MCF 10A (cell line): Measurements from ENCODE around the gene MIA. TPM values are rescaled to one million over a fixed set of nuclear protein-coding genes. Genes with fewer than 3 reads are reported as not detected.

Experiments used
- BruUV-seq: library from RNA; stranded (reverse); fragments of 400-500 nt; replicated peaks from 2 replicates; lab custom pipeline; 2021; lab: Mats Ljungman, UMichigan
- CTCF ChIA-PET: fragments of 300-600 bp; sonication (Branson Sonifier 250); formaldehyde crosslinking; extraction: SDS; loops from one replicate; lab custom pipeline; 2021; ENCODE audit warnings: antibody characterized with exemption, inconsistent platforms; lab: Yijun Ruan, JAX
- POLR2A ChIA-PET: fragments of 300-600, 350-650 bp; sonication (Branson Sonifier 250); formaldehyde crosslinking; extraction: SDS; loops from one replicate; lab custom pipeline; 2020; ENCODE audit warnings: antibody characterized with exemption, inconsistent platforms; lab: Yijun Ruan, JAX
- DNase-seq: peaks from one replicate; pipeline ENCODE4 v3.0.0-alpha.2; 2018; ENCODE audit not compliant: unreplicated experiment
- H3K27ac Mint-ChIP-seq: one replicate; pipeline ENCODE4 v1.8.0; 2022; ENCODE audit warnings: mild to moderate bottlenecking, low read depth, mixed read lengths; ENCODE audit not compliant: unreplicated experiment
- H3K27me3 Mint-ChIP-seq: one replicate; pipeline ENCODE4 v1.8.0; 2022; ENCODE audit warnings: mixed read lengths; ENCODE audit not compliant: insufficient read depth, unreplicated experiment
- H3K36me3 Mint-ChIP-seq: one replicate; pipeline ENCODE4 v1.8.0; 2022; ENCODE audit warnings: mild to moderate bottlenecking, moderate library complexity, mixed read lengths; ENCODE audit not compliant: insufficient read depth, unreplicated experiment
- H3K4me1 Mint-ChIP-seq: one replicate; pipeline ENCODE4 v1.8.0; 2022; ENCODE audit warnings: mixed read lengths; ENCODE audit not compliant: insufficient read depth, unreplicated experiment
- H3K4me3 Mint-ChIP-seq: one replicate; pipeline ENCODE4 v1.8.0; 2022; ENCODE audit warnings: mild to moderate bottlenecking, moderate library complexity, mixed read lengths; ENCODE audit not compliant: unreplicated experiment
- H3K9me3 Mint-ChIP-seq: one replicate; pipeline ENCODE4 v1.8.0; 2022; ENCODE audit warnings: mixed read lengths; ENCODE audit not compliant: unreplicated experiment
- CTCF ChIP-seq: fragments of 200-600 bp; IDR thresholded peaks from one replicate; pipeline ENCODE4 v1.8.0; 2022; ENCODE audit warnings: antibody characterized with exemption, mild to moderate bottlenecking; ENCODE audit not compliant: unreplicated experiment
- intact Hi-C: fragments of 100-400 bp; cut with micrococcal nuclease; formaldehyde crosslinking; loops from 2 replicates; pipeline ENCODE4 v1.14.1; 2022
- total RNA-seq: library from RNA; stranded (reverse); gene quantifications from 2 replicates; pipeline ENCODE4 v1.2.3, GENCODE V29; 2022

Gene MIA
- total RNA-seq, 1 experiment from 2014 or later, result 0.70 TPM

GRCh38 chr19:40733149-40733548, 42.2 kb upstream of the MIA start:
- ChIA-PET POLR2A (interaction anchor here (0.9 to 4.2 kb wide), 6 partner anchors 9 to 17 kb away, joined by 3 to 23 read pairs (median 4); partner anchors contain the start of genes ACTMAP and SNRPA), CTCF (interaction anchor here (0.6 to 1.3 kb wide), 5 partner anchors 11 to 240 kb away, joined by 3 to 7 read pairs (median 3); no protein-coding TSS in a partner anchor)
- Mint-ChIP-seq H3K27ac (no peak overlapping the region), H3K36me3 (peaks cover 99% of the 10 kb centered on the region), H3K4me3 (no peak overlapping the region), H3K27me3 (no peaks in the 10 kb centered on the region), H3K4me1 (peaks cover 7% of the 10 kb centered on the region), H3K9me3 (no peaks in the 10 kb centered on the region)
- intact Hi-C loops, result no loop called here
- BruUV-seq, result no TSS peak
- no peak for DNase-seq
- no peak for TF ChIP-seq CTCF

- peak overlapping the region; percentile 82 for H3K27ac Mint-ChIP-seq
- peaks cover 7% of the 10 kb centered on the region for H3K4me1 Mint-ChIP-seq
- no peaks in the 10 kb centered on the region for H3K27me3 Mint-ChIP-seq
- no peak for TF ChIP-seq CTCF
- H3K36me3 Mint-ChIP-seq, result peaks cover 99% of the 10 kb centered on the region
- BruUV-seq, result no TSS peak
- no peak for DNase-seq
- CTCF ChIA-PET, result interaction anchor here (1.1 kb wide), 1 partner anchor 15 kb away, joined by 3 read pairs; no protein-coding TSS in a partner anchor
- peak overlapping the region; percentile 10 for H3K4me3 Mint-ChIP-seq
- H3K9me3 Mint-ChIP-seq, result no peaks in the 10 kb centered on the region
- POLR2A ChIA-PET, result interaction anchor here (1.2 to 4.2 kb wide), 4 partner anchors 11 to 19 kb away, joined by 5 to 23 read pairs (median 8); partner anchors contain the start of genes ACTMAP, COQ8B, ITPKC and SNRPA
- intact Hi-C loops, result no loop called here
These were observed 40.1 kb upstream of the MIA start for GRCh38 chr19:40735013-40735771.

- CTCF ChIA-PET, result interaction anchor here (0.6 kb wide), 1 partner anchor 8 kb away, joined by 4 read pairs; no protein-coding TSS in a partner anchor
- Mint-ChIP-seq H3K4me3 (no peak overlapping the region), H3K4me1 (peaks cover 7% of the 10 kb centered on the region), H3K9me3 (no peaks in the 10 kb centered on the region), H3K27ac (no peak overlapping the region), H3K36me3 (peaks cover 99% of the 10 kb centered on the region), H3K27me3 (no peaks in the 10 kb centered on the region)
- BruUV-seq, result no TSS peak
- DNase-seq, result no peak
- intact Hi-C loops, result no loop called here
- POLR2A ChIA-PET, result interaction anchor here (0.7 to 4.2 kb wide), 4 partner anchors 12 to 15 kb away, joined by 3 to 23 read pairs (median 4); partner anchors contain the start of genes ACTMAP and SNRPA
- TF ChIP-seq CTCF, result no peak
These were observed 38.7 kb upstream of the MIA start for GRCh38 chr19:40736661-40737060.

- POLR2A ChIA-PET, result interaction anchor here (0.8 to 4.2 kb wide), 3 partner anchors 13 to 15 kb away, joined by 3 to 23 read pairs (median 6); partner anchors contain the start of genes ACTMAP and SNRPA
- no peaks in the 10 kb centered on the region for H3K27me3 Mint-ChIP-seq
- H3K27ac Mint-ChIP-seq, result no peak overlapping the region
- CTCF ChIA-PET, result interaction anchor here (0.6 kb wide), 1 partner anchor 9 kb away, joined by 4 read pairs; no protein-coding TSS in a partner anchor
- intact Hi-C loops, result no loop called here
- H3K4me3 Mint-ChIP-seq, result no peak overlapping the region
- H3K4me1 Mint-ChIP-seq, result peaks cover 7% of the 10 kb centered on the region
- TF ChIP-seq CTCF, result no peak
- no peak for DNase-seq
- no peaks in the 10 kb centered on the region for H3K9me3 Mint-ChIP-seq
- peaks cover 99% of the 10 kb centered on the region for H3K36me3 Mint-ChIP-seq
- BruUV-seq, result no TSS peak
These were observed 38.1 kb upstream of the MIA start for GRCh38 chr19:40737102-40737644.
